DMS153 (cell line): ENCODE data around the gene DPH7.
"Not testable (repeated sequence)": the region's sequence is repeated elsewhere in the genome, so short reads cannot be mapped to it uniquely, and the experiment has no call there.

Source experiments
- DNase-seq: peaks from one replicate; lab custom pipeline; 2025; lab: John Stamatoyannopoulos, UW

DPH7 gene

GRCh38 chr9:137580209-137580953 is 1.7 kb upstream of the DPH7 start:
- no peak for DNase-seq

- no peak for DNase-seq
Observed at GRCh38 chr9:137579259-137579604, 507 bp upstream of the DPH7 start.

- DNase-seq, result no peak
Observed at GRCh38 chr9:137575716-137576411, 2.9 kb downstream of the DPH7 start.

GRCh38 chr9:137575364-137575715 is 3.4 kb downstream of the DPH7 start:
- no peak for DNase-seq

- DNase-seq, result no peak
Observed at GRCh38 chr9:137574192-137574591, 4.5 kb downstream of the DPH7 start.

GRCh38 chr9:137570566-137570965 is 8.2 kb downstream of the DPH7 start:
- no peak for DNase-seq

- no peak for DNase-seq
Observed at GRCh38 chr9:137569609-137570203, 9.0 kb downstream of the DPH7 start.

GRCh38 chr9:137568445-137568844 is 10.3 kb downstream of the DPH7 start:
- DNase-seq, result not testable (repeated sequence)

GRCh38 chr9:137564817-137565411 is 13.8 kb downstream of the DPH7 start:
- no peak for DNase-seq

GRCh38 chr9:137564134-137564533 is 14.6 kb downstream of the DPH7 start:
- no peak for DNase-seq

- no peak for DNase-seq
Observed at GRCh38 chr9:137558127-137558526, 20.6 kb downstream of the DPH7 start.

- DNase-seq, result no peak
Observed at GRCh38 chr9:137556069-137556838, 22.5 kb downstream of the DPH7 start.

GRCh38 chr9:137555179-137555578 is 23.5 kb downstream of the DPH7 start:
- no peak for DNase-seq

- no peak for DNase-seq
Observed at GRCh38 chr9:137554349-137554748, 24.4 kb downstream of the DPH7 start.

- DNase-seq, result not testable (repeated sequence)
Observed at GRCh38 chr9:137553654-137554053, 25.1 kb downstream of the DPH7 start.

GRCh38 chr9:137552022-137552768 is 26.5 kb downstream of the DPH7 start:
- no peak for DNase-seq

GRCh38 chr9:137551264-137552021 is 27.3 kb downstream of the DPH7 start, which contains the start of gene MRPL41:
MRPL41 (plus strand) TSS chr9:137551879; CDS start chr9:137552082, 203 bp downstream.
- DNase-seq, result peak; percentile 54

- not testable (repeated sequence) for DNase-seq
Observed at GRCh38 chr9:137550958-137551263, 27.8 kb downstream of the DPH7 start.

- peak; percentile 55 for DNase-seq
Observed at GRCh38 chr9:137550231-137550621, 28.5 kb downstream of the DPH7 start, which contains the start of gene PNPLA7. PNPLA7 (minus strand) TSS chr9:137550402; CDS start chr9:137550197, 205 bp downstream.

- DNase-seq, result no peak
Observed at GRCh38 chr9:137547687-137548543, 30.8 kb downstream of the DPH7 start.
